ENCODE measurements around the gene PAM. TPM values are rescaled to one million over a fixed set of nuclear protein-coding genes. Genes with fewer than 3 reads are reported as not detected.

The PAM gene
- total and polyA plus RNA-seq, 2 of the 13 experiments (the other 11 are each of a cell fraction or from before 2014, with no cell fraction given), result 20.2 to 79.1 TPM

GRCh38 chr5:102858808-102859207, 103.7 kb downstream of the PAM start (continued):
- TF ChIP-seq ZNF276 (CRISPR knock-in tag; IDR thresholded peaks at IDR 0.05; ENCODE audit: low read depth), result no peak
- TF ChIP-seq HHEX (CRISPR knock-in tag; IDR thresholded peaks at IDR 0.05), result no peak
- no peak for TF ChIP-seq ZNF761 (CRISPR knock-in tag; conservative IDR thresholded peaks at IDR 0.05)
- no peak for TF ChIP-seq NONO (IDR thresholded peaks at IDR 0.05)
- no peak for TF ChIP-seq NONO (CRISPR knock-in tag; conservative IDR thresholded peaks at IDR 0.05)
- no peak for TF ChIP-seq ZNF441 (CRISPR knock-in tag; IDR thresholded peaks at IDR 0.05; ENCODE audit: borderline replicate concordance)
- no peak for TF ChIP-seq DDIT3 (CRISPR knock-in tag; IDR thresholded peaks at IDR 0.05)
- no peak for TF ChIP-seq HNRNPK (IDR thresholded peaks at IDR 0.05; ENCODE audit: low read depth, low read length, poor library complexity, severe bottlenecking)
- TF ChIP-seq USF2 (IDR thresholded peaks at IDR 0.05; ENCODE audit: low read depth, low read length), result no peak
- no peak for TF ChIP-seq USF2 (CRISPR knock-in tag; IDR thresholded peaks at IDR 0.05; ENCODE audit: borderline replicate concordance)

GRCh38 chr5:102860035-102860434, 104.9 kb downstream of the PAM start:
- Histone ChIP-seq H2AFZ (ENCODE audit: low read length) (no peak overlapping the region), H3K4me3 (replicated peaks in 1 of 3; ENCODE audit: insufficient read depth in 1 of 3, low read depth in 2 of 3, low read length in 3 of 3) (no peak overlapping the region), H3K27me3 (ENCODE audit: control insufficient read depth in 1 of 2, insufficient read depth in 2 of 2, low read length in 2 of 2) (no peaks in the 10 kb centered on the region; a peak in 1 of 5 replicates), H3K4me1 (ENCODE audit: insufficient read depth, low read length) (peaks cover 7% of the 10 kb centered on the region), H3K27ac (ENCODE audit: extremely low read length, insufficient read depth, low read length) (no peak overlapping the region), H3K9me3 (ENCODE audit: low read length) (no peaks in the 10 kb centered on the region), H3K9ac (ENCODE audit: insufficient read depth, low read depth, low read length) (no peak overlapping the region), H3K4me2 (ENCODE audit: low read depth, low read length) (no peak overlapping the region), H3K36me3 (replicated peaks in 1 of 2; ENCODE audit: control insufficient read depth in 1 of 2, insufficient read depth in 2 of 2, low read length in 2 of 2) (no peaks in the 10 kb centered on the region), H4K20me1 (ENCODE audit: insufficient read depth, low read length) (no peaks in the 10 kb centered on the region), H3K79me2 (ENCODE audit: insufficient read depth, low read length) (no peaks in the 10 kb centered on the region)
- WGBS (ENCODE audit: low lambda C conversion rate), result 63% methylated on average over 3 of the region's 3 CpGs
- ATAC-seq (no peak), FAIRE-seq (no peak), DNase-seq (ENCODE audit: low spot score) (no peak)
- no TSS peak for BruUV-seq (replicated peaks)
- in situ Hi-C loops (cut with HindIII; ENCODE audit: extremely low pct_ligation_motif_present, low pct_unique_long_range_greater_than_20kb) (no loop called here), intact Hi-C loops (cut with micrococcal nuclease; ENCODE audit: unreplicated experiment) (no loop called here)
- CTCF ChIA-PET (ENCODE audit: low intra/inter-chr PET ratio, low total read pairs), result no interaction called here
- POLR2A ChIA-PET, result no interaction called here
- no peak for TF ChIP-seq JDP2 (CRISPR knock-in tag; IDR thresholded peaks at IDR 0.05; ENCODE audit: borderline replicate concordance)
